RPMI7951 (cell line): ENCODE measurements around the gene MRPS33. TPM values are rescaled to one million over a fixed set of nuclear protein-coding genes. Genes with fewer than 3 reads are reported as not detected.
"Not testable (repeated sequence)": the region's sequence is repeated elsewhere in the genome, so short reads cannot be mapped to it uniquely, and the experiment has no call there.

ENCODE experiments used
- DNase-seq: peaks from one replicate; pipeline ENCODE4 v3.0.0-alpha.2; 2012; ENCODE audit warnings: low read depth
- total RNA-seq: library from RNA; depleted of rRNA; stranded (reverse); fragments of >200 nt; shearing (Covaris generic); gene quantifications from 2 replicates; pipeline ENCODE4 v1.2.3, GENCODE V29; 2014; rRNA removed

MRPS33 gene
- 55.7 and 70.3 TPM in 2 replicates for total RNA-seq

- DNase-seq, result peak; percentile 94
These were observed at the start of gene MRPS33 for GRCh38 chr7:141014524-141015395. Gene MRPS33, minus strand, starts transcription at chr7:141014952. Its CDS starts 4,319 bp downstream, at chr7:141010633.

GRCh38 chr7:141057788-141058187, 43.0 kb upstream of the MRPS33 start:
- no peak for DNase-seq

GRCh38 chr7:141055146-141055545, 40.4 kb upstream of the MRPS33 start:
- no peak for DNase-seq

GRCh38 chr7:141053626-141054025, 38.9 kb upstream of the MRPS33 start:
- DNase-seq, result peak; percentile 92

GRCh38 chr7:141045842-141046620, 31.3 kb upstream of the MRPS33 start:
- DNase-seq, result peak; percentile 87

GRCh38 chr7:141045126-141045841, 30.5 kb upstream of the MRPS33 start:
- DNase-seq, result peak; percentile 83

GRCh38 chr7:141043616-141044015, 28.9 kb upstream of the MRPS33 start:
- no peak for DNase-seq

GRCh38 chr7:141042222-141043193, 27.8 kb upstream of the MRPS33 start:
- DNase-seq, result no peak

- DNase-seq, result peak; percentile 53
These were observed 24.6 kb upstream of the MRPS33 start for GRCh38 chr7:141039376-141039775.

GRCh38 chr7:141038100-141038499, 23.3 kb upstream of the MRPS33 start:
- not testable (repeated sequence) for DNase-seq

- DNase-seq, result not testable (repeated sequence)
These were observed 18.0 kb upstream of the MRPS33 start for GRCh38 chr7:141032539-141033323.

- no peak for DNase-seq
These were observed 14.0 kb upstream of the MRPS33 start for GRCh38 chr7:141028767-141029166.

- DNase-seq, result peak; percentile 9
These were observed 12.3 kb upstream of the MRPS33 start for GRCh38 chr7:141027043-141027442.

- DNase-seq, result no peak
These were observed 9.9 kb upstream of the MRPS33 start for GRCh38 chr7:141024668-141025067.

GRCh38 chr7:141023295-141023694, 8.5 kb upstream of the MRPS33 start:
- no peak for DNase-seq

GRCh38 chr7:141017555-141017954, 2.8 kb upstream of the MRPS33 start:
- DNase-seq, result no peak

GRCh38 chr7:141016349-141016748, 1.6 kb upstream of the MRPS33 start:
- no peak for DNase-seq

- peak; percentile 19 for DNase-seq
These were observed 628 bp downstream of the MRPS33 start for GRCh38 chr7:141014125-141014523.

- DNase-seq, result no peak
These were observed 1.4 kb downstream of the MRPS33 start for GRCh38 chr7:141013345-141013715.
